OCI-LY3 (cell line): ENCODE data around the gene FANCC.

Experiments
- H2AFZ ChIP-seq: fragments of 200-600, 300-600 bp; shearing (Covaris generic); 2 replicates; pipeline ENCODE4 v1.6.0; 2014; ENCODE audit warnings: antibody characterized with exemption, low read depth, low read length
- H3K27ac ChIP-seq: fragments of 200-600, 300-600 bp; sonication (generic); 2 replicates; pipeline ENCODE4 v1.5.1; 2014; ENCODE audit warnings: mild to moderate bottlenecking, low read length, moderate library complexity, mixed read lengths
- H3K27me3 ChIP-seq: fragments of 200-600, 300-600 bp; sonication (generic); 2 replicates; pipeline ENCODE4 v1.6.1; 2014; ENCODE audit warnings: low read depth, low read length, mixed read lengths
- H3K36me3 ChIP-seq: fragments of 200-600, 300-600 bp; sonication (generic); replicated peaks from 2 replicates; pipeline ENCODE3; 2014; ENCODE audit warnings: low read depth, low read length, mixed read lengths
- H3K4me1 ChIP-seq: fragments of 300-600, 200-600 bp; sonication (generic); 2 replicates; pipeline ENCODE4 v1.6.1; 2014; ENCODE audit warnings: low read length, mixed read lengths
- H3K4me2 ChIP-seq: fragments of 200-600, 300-600 bp; sonication (generic); 2 replicates; pipeline ENCODE4 v1.6.1; 2014; ENCODE audit warnings: low read length, mixed read lengths
- H3K4me3 ChIP-seq: fragments of 300-600, 200-600 bp; sonication (generic); 2 replicates; pipeline ENCODE4 v1.5.1; 2014; ENCODE audit warnings: antibody characterized with exemption, mild to moderate bottlenecking, low read length, moderate library complexity
- H3K79me2 ChIP-seq: fragments of 300-600, 200-600 bp; shearing (Covaris generic); 2 replicates; pipeline ENCODE4 v1.6.1; 2014; ENCODE audit warnings: mild to moderate bottlenecking, low read length, mixed read lengths
- H3K9ac ChIP-seq: fragments of 300-600, 200-600 bp; shearing (Covaris generic); 2 replicates; pipeline ENCODE4 v1.6.0; 2014; ENCODE audit warnings: mild to moderate bottlenecking, low read length, moderate library complexity
- H3K9me3 ChIP-seq: fragments of 200-600, 300-600 bp; shearing (Covaris generic); 2 replicates; pipeline ENCODE4 v1.6.1; 2014; ENCODE audit warnings: low read length, mixed read lengths; ENCODE audit not compliant: insufficient read depth
- H4K20me1 ChIP-seq: fragments of 200-600, 300-600 bp; sonication (generic); 2 replicates; pipeline ENCODE4 v1.6.1; 2016; ENCODE audit warnings: low read length, mixed read lengths; ENCODE audit not compliant: insufficient read depth
- CTCF ChIP-seq: fragments of 200-600, 300-600 bp; sonication (generic); IDR thresholded peaks from 2 replicates; pipeline ENCODE4 v1.5.1; 2014; ENCODE audit warnings: antibody characterized with exemption, low read length, low read depth
- EZH2phosphoT487 ChIP-seq: fragments of 200-600 bp; shearing (Covaris generic); IDR thresholded peaks from 2 replicates; pipeline ENCODE4 v1.6.1; 2018; ENCODE audit warnings: antibody characterized with exemption, mixed run types, low read depth

FANCC gene

GRCh38 chr9:95070549-95071021 lies 246.9 kb downstream of the FANCC start:
- Histone ChIP-seq H3K36me3 (no peaks in the 10 kb centered on the region), H2AFZ (no peak overlapping the region), H3K4me2 (no peak overlapping the region), H3K4me1 (no peaks in the 10 kb centered on the region), H3K27ac (no peak overlapping the region), H3K9ac (no peak overlapping the region), H3K27me3 (no peaks in the 10 kb centered on the region), H3K9me3 (no peaks in the 10 kb centered on the region), H4K20me1 (no peaks in the 10 kb centered on the region), H3K4me3 (no peak overlapping the region), H3K79me2 (no peaks in the 10 kb centered on the region)
- TF ChIP-seq CTCF = no peak
- TF ChIP-seq EZH2phosphoT487 = no peak

- no peak overlapping the region for H2AFZ ChIP-seq
Measured at GRCh38 chr9:95067897-95068296, 249.6 kb downstream of the FANCC start.

GRCh38 chr9:95067057-95067456 lies 250.5 kb downstream of the FANCC start:
- Histone ChIP-seq H2AFZ (no peak overlapping the region), H3K27me3 (no peaks in the 10 kb centered on the region), H3K4me3 (no peak overlapping the region), H4K20me1 (no peaks in the 10 kb centered on the region), H3K27ac (no peak overlapping the region), H3K79me2 (no peaks in the 10 kb centered on the region), H3K36me3 (no peaks in the 10 kb centered on the region), H3K9ac (no peak overlapping the region), H3K4me1 (no peaks in the 10 kb centered on the region), H3K4me2 (no peak overlapping the region), H3K9me3 (no peaks in the 10 kb centered on the region)
- no peak for TF ChIP-seq EZH2phosphoT487
- no peak for TF ChIP-seq CTCF

More at GRCh38 chr9:95067897-95068296, 249.6 kb downstream of the FANCC start:
- H3K79me2 ChIP-seq = no peaks in the 10 kb centered on the region
- H3K27me3 ChIP-seq = no peaks in the 10 kb centered on the region
- H3K4me1 ChIP-seq = no peaks in the 10 kb centered on the region
- no peaks in the 10 kb centered on the region for H3K9me3 ChIP-seq
- no peak overlapping the region for H3K4me3 ChIP-seq
- H4K20me1 ChIP-seq = no peaks in the 10 kb centered on the region
- TF ChIP-seq EZH2phosphoT487 (no peak), CTCF (no peak)
- no peaks in the 10 kb centered on the region for H3K36me3 ChIP-seq
- no peak overlapping the region for H3K4me2 ChIP-seq
- no peak overlapping the region for H3K27ac ChIP-seq
- H3K9ac ChIP-seq = no peak overlapping the region

- no peaks in the 10 kb centered on the region for H3K79me2 ChIP-seq
- H3K4me2 ChIP-seq = no peak overlapping the region
- H3K27me3 ChIP-seq = no peaks in the 10 kb centered on the region
- H3K4me3 ChIP-seq = no peak overlapping the region
- no peak overlapping the region for H2AFZ ChIP-seq
- TF ChIP-seq EZH2phosphoT487 (no peak), CTCF (no peak)
- no peak overlapping the region for H3K27ac ChIP-seq
- no peaks in the 10 kb centered on the region for H3K4me1 ChIP-seq
- no peak overlapping the region for H3K9ac ChIP-seq
- H3K36me3 ChIP-seq = no peaks in the 10 kb centered on the region
- H3K9me3 ChIP-seq = no peaks in the 10 kb centered on the region
- H4K20me1 ChIP-seq = no peaks in the 10 kb centered on the region
Measured at GRCh38 chr9:95065224-95065623, 252.3 kb downstream of the FANCC start.
